Fibroblast of skin of left biceps (primary cell): ENCODE data around the gene RAPGEF3.

Experiments used
- DNase-seq, 2 experiments: peaks; one replicate each; pipeline ENCODE4 v3.0.0-alpha.2; 2013; ENCODE audit warnings: low read depth in 2 of 2

The RAPGEF3 gene

GRCh38 chr12:47777151-47777550, 18.5 kb upstream of the RAPGEF3 start:
- no peak for DNase-seq

DNA sequence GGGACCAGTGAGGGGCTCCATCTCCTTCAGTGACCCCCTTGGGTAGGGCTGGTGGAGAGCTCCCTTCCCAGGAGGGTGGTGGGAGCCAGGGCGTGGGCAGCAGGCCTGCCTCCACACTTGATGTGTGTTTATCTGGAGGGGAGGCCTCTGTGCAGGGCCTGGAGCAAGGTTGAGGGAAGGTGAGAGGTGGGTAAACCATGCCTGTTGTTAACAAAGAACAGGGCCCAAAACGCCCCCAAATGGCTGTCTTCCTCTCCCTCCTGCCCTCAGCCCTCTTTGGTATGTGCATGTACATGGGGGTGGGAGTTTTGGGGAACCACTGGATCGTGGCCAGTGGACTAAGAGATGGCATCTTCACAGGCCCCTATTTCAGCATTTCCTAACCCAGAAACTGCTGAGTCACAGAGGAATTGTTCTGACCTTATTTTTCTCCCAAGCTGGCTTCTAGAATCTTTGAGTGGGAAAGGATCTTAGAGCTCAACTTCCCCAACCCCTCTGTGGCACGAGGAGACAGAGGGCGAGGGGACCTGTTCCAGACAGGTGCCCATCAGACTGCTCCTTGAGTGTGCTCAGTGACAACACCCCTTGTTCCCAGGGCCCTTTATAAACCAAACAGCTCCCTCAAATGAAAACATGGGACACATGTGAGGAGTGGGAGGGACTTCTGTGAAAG, 17.9 kb upstream of the RAPGEF3 start:
- no peak for DNase-seq

- DNase-seq: no peak
Observed at GRCh38 chr12:47775100-47775911, 16.6 kb upstream of the RAPGEF3 start.

- no peak for DNase-seq
Observed at GRCh38 chr12:47774663-47775062, 16.0 kb upstream of the RAPGEF3 start.

GRCh38 chr12:47773858-47774580, 15.3 kb upstream of the RAPGEF3 start:
- no peak for DNase-seq

GRCh38 chr12:47773062-47773857, 14.6 kb upstream of the RAPGEF3 start, which contains the start of gene SLC48A1:
SLC48A1 (plus strand) TSS chr12:47773238; CDS start chr12:47773305, 67 bp downstream.
- DNase-seq: peak in 1 of 2 experiments; percentile 20

DNA sequence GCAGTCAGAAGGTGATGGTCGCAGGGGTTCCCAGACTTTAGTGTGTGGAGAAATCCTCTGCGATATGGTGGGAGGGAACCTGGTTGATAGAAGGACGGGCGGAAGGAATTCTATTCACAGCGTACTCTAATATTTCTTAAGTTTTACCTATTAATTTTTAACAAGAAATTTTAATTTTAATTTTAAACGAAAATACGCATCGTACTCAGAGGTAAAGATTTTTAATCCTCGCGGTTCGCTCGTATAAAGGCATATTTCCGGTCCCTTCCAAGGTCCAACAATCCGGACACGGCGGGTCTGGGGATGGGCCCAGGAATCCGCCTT, 14.0 kb upstream of the RAPGEF3 start:
- no peak for DNase-seq

GRCh38 chr12:47772094-47772660, 13.5 kb upstream of the RAPGEF3 start:
- no peak for DNase-seq

DNA sequence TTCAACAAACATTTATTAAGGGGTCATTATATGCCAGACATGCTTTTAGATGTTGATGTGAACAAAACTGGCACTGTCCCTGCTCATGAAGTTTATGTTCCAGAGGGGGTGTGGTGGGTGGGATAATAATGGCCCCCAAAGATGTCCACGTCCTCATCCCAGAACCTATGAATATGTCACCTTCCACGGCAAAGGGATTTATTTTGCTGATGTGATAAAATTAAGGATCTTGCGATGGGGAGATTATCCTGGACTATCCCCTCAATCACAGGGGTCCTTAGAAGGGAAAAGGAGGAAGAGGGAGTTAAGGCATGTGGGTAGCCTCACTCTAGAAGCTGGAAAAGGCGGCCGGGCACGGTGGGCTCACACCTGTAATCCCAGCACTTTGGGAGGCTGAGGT, 12.6 kb upstream of the RAPGEF3 start:
- no peak for DNase-seq

DNA sequence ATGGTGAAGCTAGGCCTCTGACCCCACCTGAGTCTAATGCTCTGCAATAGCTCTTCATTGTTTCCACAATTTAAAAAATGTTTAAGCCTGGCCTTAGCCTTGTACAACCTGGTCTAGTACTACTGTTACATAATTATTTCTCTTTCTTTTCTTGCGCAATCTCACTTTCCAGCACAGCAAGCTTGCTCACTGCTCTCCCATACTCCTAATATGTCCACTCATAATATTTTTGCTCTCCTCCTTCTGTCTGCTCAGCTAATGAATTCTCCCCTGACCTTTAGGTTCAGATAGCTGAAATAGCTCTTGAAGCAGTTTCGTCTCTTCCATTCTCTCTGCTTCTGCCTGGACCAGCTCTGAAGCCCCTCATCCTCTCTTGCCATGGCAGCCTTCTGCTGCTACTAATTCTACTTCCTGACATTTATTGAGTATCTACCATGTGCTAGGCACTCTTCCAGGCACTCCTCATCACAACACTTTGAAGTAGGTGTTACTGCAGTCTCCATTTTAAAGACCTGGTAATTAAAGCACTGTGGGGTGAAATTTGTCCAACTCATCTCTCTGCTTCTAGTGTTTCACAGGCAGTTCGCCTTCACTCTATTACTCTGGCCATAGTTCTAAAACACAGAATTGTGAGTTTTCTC, 11.5 kb upstream of the RAPGEF3 start:
- DNase-seq: peak in 1 of 2 experiments; percentile 17

- no peak for DNase-seq
Observed at GRCh38 chr12:47769234-47770085, 10.8 kb upstream of the RAPGEF3 start.

- DNase-seq: peak; percentile 32 to 36
Observed at GRCh38 chr12:47768323-47768811, 9.7 kb upstream of the RAPGEF3 start.

DNA sequence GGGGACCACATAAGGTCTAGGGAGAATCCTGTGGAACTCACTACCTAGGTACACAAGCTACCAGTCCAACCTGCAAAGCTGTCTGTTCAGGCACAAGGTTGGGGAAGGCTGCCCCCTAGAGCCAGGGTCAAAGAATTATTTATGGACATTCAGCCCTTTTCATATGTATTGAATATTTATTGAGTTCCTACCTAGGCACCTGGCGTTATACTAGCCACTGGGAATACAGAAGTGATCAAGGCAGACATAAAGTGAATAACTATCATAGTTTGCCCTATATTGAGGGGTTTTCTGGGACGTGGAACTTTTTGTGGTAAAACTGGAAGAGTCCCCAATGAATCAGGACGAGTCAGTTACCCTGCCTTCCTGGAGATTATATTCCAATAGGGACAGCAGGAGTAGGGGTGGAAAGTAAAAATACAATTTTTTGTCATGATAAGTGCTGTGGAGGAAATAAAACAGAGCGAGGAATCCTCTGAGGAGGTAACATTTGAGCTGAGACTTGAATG, 8.6 kb upstream of the RAPGEF3 start:
- DNase-seq: no peak

DNA sequence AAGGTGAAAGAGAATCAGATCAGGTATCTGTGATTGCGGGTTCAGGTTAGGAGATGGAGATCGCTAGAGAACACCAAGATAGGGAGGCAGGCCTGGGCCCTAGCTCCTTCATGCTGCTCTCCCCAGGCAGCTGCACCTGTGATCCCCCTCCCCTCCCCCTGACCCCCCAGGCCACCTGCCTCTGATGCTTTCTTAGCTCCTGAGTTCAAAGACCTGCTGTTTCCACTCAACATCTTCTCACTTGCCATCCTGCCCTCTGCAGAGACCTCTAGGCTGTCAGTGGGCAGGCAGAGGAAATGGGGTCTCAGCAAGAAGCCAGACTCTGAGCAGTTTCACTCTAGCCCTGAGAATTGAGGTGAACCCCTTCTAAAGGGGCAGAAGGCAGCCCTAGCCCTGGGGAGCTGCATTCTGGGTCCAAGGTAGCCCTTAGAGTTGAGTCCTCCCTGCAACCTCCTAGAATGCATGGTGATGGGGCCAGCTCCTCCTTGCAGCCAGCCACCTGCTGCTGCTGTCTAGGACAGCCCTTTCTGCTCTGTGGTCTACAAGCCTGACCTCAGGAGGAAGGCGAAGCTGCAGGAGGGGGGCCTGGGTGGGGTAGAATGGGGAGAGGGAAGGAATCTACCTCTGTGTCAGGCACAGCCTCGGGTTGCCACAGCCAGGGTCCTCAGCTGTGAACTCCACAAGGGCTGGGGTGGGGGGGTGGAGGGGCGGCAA, 8.0 kb upstream of the RAPGEF3 start:
- no peak for DNase-seq

GRCh38 chr12:47763481-47764346, 5.0 kb upstream of the RAPGEF3 start:
- no peak for DNase-seq

DNA sequence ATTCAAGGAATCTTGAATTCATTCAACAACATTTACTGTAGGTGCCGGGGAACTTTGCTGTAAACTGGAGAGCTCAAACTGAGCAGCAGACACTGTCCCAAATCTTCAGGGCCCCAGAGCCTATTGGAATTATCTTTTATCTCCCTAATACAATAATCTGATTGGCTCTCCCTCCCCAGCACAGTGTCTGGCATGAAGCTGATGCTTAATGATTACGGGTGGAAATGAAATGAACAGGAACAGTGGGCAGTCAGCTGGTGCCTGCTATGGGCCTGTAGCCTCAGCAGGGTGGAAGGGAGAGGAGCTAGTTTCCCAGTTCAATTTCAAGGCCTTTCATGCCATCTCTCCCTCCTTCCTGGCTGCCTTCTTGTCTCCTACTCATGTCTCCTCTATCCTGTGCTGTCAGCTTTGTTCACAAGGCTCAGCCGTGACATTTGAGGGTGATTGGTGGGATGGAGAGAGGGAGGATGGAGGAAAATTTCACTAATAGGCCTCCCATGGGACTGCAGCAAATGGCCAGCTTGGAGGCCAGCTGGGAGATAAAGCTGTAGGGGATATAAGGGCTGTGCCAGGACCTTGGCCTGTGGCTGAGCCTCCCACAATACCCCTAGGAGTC, 4.3 kb upstream of the RAPGEF3 start:
- no peak for DNase-seq

DNA sequence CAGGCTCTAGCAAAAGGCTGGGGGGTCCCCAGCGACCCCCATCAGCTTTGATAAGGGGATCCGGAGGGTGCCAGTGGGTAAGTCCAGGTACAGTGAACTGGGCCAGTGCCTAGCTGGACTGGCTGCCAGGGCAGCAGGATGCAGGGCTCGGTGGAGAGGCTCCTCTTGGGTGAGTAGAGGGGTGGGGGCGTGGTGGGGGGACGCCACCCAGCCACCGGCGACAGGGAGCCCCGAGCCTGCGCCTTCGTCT, 171 bp downstream of the RAPGEF3 start:
- DNase-seq: no peak
